HCT116 (cell line): Measurements from ENCODE around the gene ZNF501.

Source experiments
- CEBPB ChIP-seq: IDR thresholded peaks from 2 replicates; pipeline ENCODE4 v1.6.1; 2012; ENCODE audit warnings: low read depth
- EGR1 ChIP-seq: IDR thresholded peaks from 2 replicates; pipeline ENCODE4 v1.6.1; 2012; ENCODE audit warnings: low read depth
- EZH2 ChIP-seq: fragments of 200-600 bp; sonication (generic); IDR thresholded peaks from 2 replicates; pipeline ENCODE4 v1.6.1; 2017; ENCODE audit warnings: antibody characterized with exemption, mixed run types
- JUND ChIP-seq: IDR thresholded peaks from 2 replicates; pipeline ENCODE4 v1.6.1; 2012
- POLR2A ChIP-seq: IDR thresholded peaks from 2 replicates; pipeline ENCODE4 v1.7.0; 2011; ENCODE audit warnings: borderline replicate concordance; ENCODE audit not compliant: insufficient read depth, insufficient read length; ENCODE audit errors: extremely low read depth
- POLR2AphosphoS5 ChIP-seq: IDR thresholded peaks from 2 replicates; pipeline ENCODE4 v1.6.1; 2011; ENCODE audit warnings: mild to moderate bottlenecking, low read depth, low read length, moderate library complexity
- SIN3A ChIP-seq: IDR thresholded peaks from 2 replicates; pipeline ENCODE4 v1.6.1; 2012; ENCODE audit warnings: low read depth
- SP1 ChIP-seq: IDR thresholded peaks from 2 replicates; pipeline ENCODE4 v1.6.1; 2012; ENCODE audit warnings: low read depth
- TF ChIP-seq, protein P1 (sequence below): IDR thresholded peaks from 2 replicates; pipeline ENCODE4 v1.6.1; 2012; ENCODE audit warnings: low read depth
- TF ChIP-seq, protein P2 (sequence below), 3 experiments: fragments of 200-600 bp in 1 of 3; sonication (generic) in 1 of 3; IDR thresholded peaks in 2 of 3; conservative IDR thresholded peaks in 1 of 3; 2 replicates each; pipeline ENCODE4 v1.5.1; 2012 to 2017; ENCODE audit warnings: low read depth in 2 of 3, low read length in 2 of 3, antibody characterized with exemption in 1 of 3, borderline replicate concordance in 1 of 3, control low read depth in 1 of 3, mild to moderate bottlenecking in 1 of 3, mixed read lengths in 1 of 3, mixed run types in 1 of 3, moderate library complexity in 1 of 3; ENCODE audit not compliant: insufficient read depth in 1 of 3

GRCh38 chr3:44772099-44772442 lies 42.6 kb downstream of the ZNF501 start:
- TF ChIP-seq POLR2AphosphoS5 (no peak), EGR1 (no peak), SIN3A (no peak), EZH2 (no peak), CEBPB (no peak), POLR2A (no peak), SP1 (no peak), JUND (no peak)
- TF ChIP-seq, protein P1, sequence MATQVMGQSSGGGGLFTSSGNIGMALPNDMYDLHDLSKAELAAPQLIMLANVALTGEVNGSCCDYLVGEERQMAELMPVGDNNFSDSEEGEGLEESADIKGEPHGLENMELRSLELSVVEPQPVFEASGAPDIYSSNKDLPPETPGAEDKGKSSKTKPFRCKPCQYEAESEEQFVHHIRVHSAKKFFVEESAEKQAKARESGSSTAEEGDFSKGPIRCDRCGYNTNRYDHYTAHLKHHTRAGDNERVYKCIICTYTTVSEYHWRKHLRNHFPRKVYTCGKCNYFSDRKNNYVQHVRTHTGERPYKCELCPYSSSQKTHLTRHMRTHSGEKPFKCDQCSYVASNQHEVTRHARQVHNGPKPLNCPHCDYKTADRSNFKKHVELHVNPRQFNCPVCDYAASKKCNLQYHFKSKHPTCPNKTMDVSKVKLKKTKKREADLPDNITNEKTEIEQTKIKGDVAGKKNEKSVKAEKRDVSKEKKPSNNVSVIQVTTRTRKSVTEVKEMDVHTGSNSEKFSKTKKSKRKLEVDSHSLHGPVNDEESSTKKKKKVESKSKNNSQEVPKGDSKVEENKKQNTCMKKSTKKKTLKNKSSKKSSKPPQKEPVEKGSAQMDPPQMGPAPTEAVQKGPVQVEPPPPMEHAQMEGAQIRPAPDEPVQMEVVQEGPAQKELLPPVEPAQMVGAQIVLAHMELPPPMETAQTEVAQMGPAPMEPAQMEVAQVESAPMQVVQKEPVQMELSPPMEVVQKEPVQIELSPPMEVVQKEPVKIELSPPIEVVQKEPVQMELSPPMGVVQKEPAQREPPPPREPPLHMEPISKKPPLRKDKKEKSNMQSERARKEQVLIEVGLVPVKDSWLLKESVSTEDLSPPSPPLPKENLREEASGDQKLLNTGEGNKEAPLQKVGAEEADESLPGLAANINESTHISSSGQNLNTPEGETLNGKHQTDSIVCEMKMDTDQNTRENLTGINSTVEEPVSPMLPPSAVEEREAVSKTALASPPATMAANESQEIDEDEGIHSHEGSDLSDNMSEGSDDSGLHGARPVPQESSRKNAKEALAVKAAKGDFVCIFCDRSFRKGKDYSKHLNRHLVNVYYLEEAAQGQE: no peak
- TF ChIP-seq, protein P2, sequence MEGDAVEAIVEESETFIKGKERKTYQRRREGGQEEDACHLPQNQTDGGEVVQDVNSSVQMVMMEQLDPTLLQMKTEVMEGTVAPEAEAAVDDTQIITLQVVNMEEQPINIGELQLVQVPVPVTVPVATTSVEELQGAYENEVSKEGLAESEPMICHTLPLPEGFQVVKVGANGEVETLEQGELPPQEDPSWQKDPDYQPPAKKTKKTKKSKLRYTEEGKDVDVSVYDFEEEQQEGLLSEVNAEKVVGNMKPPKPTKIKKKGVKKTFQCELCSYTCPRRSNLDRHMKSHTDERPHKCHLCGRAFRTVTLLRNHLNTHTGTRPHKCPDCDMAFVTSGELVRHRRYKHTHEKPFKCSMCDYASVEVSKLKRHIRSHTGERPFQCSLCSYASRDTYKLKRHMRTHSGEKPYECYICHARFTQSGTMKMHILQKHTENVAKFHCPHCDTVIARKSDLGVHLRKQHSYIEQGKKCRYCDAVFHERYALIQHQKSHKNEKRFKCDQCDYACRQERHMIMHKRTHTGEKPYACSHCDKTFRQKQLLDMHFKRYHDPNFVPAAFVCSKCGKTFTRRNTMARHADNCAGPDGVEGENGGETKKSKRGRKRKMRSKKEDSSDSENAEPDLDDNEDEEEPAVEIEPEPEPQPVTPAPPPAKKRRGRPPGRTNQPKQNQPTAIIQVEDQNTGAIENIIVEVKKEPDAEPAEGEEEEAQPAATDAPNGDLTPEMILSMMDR (IDR thresholded peaks at IDR 0.05 in 2 of 3, conservative IDR thresholded peaks at IDR 0.05 in 1 of 3; ENCODE audit: borderline replicate concordance in 1 of 3, insufficient read depth in 1 of 3, low read depth in 2 of 3, low read length in 2 of 3): no peak
